Stimulated activated CD4-positive, alpha-beta T cell treated with anti-CD3 and anti-CD28 coated beads, Interleukin-2, amount 100 ng/mL, for 48 hours (primary cell): ENCODE data around the gene MLKL.
"Not testable (repeated sequence)": the region's sequence is repeated elsewhere in the genome, so short reads cannot be mapped to it uniquely, and the experiment has no call there.

Experiments
- DNase-seq, 2 donors: peaks; one replicate each; pipeline ENCODE4 v3.0.0-alpha.2; 2020

MLKL gene

GRCh38 chr16:74695450-74696422 lies 4.9 kb downstream of the MLKL start:
- DNase-seq = peak; percentile 39 to 52

DNA sequence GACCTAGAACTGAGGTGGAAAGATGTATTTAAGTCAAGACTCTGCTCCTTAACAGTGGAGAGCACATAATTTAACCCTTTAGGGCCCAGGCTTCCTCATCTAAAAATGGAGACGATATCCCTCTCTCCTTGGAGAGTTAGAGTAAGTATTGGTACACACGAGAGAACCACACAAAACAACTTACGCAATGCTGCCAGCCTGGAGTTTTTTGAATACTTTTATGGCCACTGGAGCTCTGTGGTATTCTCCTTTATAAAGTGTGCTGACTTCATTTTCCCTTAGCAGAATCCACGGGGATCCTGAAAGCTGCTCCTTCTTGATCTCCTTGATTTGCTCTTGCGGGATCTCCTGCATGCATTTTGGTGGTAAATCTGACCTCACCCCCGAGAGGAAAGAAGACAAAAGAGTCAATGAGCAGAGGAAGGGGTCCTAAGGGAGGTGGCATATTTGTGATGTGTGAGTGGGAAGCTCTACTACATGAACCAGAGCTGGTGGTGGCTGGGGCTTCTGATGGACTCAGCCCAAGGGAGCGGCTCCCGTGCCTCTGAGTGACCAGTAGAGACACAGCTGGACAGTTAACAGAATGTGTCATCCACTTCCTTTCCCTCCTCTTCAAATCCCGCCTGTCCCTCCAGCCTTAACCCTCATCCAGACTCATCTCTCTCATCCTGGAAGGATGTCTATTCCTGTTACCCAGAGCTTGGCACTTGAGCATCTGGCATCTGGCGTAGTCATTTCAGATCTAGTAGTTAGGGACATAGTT lies 9.4 kb downstream of the MLKL start:
- DNase-seq = no peak

DNA sequence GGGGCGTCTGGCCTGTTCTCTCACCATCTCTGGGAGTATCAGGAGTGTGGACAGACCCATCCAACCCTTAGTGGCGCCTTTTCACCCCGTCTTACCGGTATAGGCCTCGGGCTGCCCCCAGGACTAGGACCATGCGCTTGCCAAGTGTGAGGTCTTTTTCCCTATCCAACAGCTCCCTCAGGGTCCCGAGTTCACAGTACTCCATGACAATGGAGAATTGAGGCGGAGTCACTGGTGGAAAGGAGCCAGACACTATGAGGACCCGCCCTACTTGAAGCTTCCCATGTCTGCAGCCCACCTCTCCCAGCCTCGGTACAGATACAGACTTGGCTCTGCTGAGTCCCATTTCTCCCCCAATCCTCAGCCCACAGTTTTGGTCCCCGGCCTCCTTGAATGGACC lies 18.1 kb downstream of the MLKL start:
- no peak for DNase-seq

DNA sequence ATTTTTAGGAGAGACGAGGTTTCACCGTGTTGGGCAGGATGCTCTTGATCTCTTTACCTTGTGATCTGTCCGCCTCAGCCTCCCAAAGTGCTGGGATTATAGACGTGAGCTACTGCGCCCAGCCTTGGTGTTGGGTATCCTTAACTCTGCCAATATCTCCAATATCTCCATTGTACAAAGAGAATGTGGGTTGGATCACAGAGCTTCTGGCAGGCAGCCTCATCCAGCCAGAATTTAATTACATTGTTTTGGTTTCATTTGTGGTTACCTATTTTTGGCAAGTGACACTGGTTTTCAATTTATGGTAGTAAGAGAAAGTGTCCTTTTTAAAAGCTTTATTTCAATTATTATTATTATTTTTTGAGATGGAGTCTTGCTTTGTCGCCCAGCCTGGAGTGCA lies 20.0 kb downstream of the MLKL start:
- no peak for DNase-seq

- DNase-seq = no peak
Observed at GRCh38 chr16:74679983-74680382, 20.7 kb downstream of the MLKL start.

GRCh38 chr16:74677868-74678267 lies 22.8 kb downstream of the MLKL start:
- no peak for DNase-seq

- DNase-seq = no peak
Observed at GRCh38 chr16:74673876-74674275, 26.8 kb downstream of the MLKL start.

DNA sequence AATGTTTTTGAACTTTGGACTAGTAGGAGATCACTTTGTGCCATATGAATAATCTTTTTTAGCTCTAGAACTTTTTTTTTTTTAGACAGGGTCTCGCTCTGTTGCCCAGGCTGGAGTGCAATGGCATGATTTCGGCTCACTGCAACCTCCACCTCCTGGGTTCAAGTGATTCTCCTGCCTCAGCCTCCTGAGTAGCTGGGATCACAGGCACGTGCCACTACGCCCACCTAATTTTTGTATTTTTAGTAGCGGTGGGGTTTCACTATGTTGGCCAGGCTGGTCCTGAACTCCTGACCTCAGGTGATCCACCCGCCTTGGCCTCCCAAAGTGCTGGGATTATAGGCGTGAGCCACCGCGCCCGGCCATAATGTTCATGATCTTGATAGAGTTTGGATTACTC lies 31.8 kb downstream of the MLKL start:
- DNase-seq = not testable (repeated sequence)

DNA sequence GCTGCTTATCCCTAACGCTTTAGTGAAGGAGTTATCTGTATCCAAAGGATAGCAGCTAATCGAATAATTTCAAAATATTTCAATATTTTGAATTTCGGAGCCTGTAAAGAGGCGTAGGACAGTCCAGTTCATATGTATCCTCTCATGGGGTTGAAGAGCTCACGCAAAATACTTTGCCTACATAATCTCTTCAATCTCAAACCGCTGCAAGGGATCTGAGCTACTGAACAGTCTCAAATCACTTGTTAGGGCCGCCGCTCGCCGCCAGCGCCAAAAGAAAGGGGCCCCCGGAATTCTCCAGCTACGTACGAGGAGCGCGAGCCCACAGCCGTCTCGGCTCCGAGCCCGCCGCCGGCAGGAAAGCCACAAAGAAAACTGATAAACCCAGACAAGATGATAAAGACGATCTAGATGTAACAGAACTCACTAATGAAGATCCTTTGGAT lies 33.4 kb downstream of the MLKL start:
- peak; percentile 28 to 44 for DNase-seq

GRCh38 chr16:74666425-74667254 lies 34.0 kb downstream of the MLKL start, which contains the start of gene RFWD3:
Gene RFWD3 (minus strand): TSS chr16:74666877. CDS start chr16:74661449, 5,428 bp downstream.
- peak; percentile 89 to 90 for DNase-seq

GRCh38 chr16:74666010-74666421 lies 34.6 kb downstream of the MLKL start:
- no peak for DNase-seq

- DNase-seq = no peak
Observed at GRCh38 chr16:74661064-74661463, 39.6 kb downstream of the MLKL start.

DNA sequence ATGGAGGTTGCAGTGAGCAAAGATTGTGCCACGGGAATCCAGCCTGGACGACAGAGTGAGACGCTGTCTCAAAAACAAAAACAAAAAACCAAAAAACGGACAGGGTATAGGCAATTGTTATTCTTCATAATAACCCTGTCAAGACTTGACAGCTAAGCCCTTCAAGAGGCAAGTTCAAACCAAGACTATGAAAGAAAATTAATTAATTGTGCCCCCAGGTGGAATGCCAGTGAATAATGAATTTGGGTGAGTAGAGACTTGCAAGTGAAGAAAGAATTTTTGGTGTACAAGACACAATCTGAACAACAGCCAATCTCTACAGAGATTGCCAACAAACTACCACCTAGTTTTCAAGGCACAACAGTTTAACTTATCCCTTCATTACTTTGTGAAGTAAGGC lies 40.3 kb downstream of the MLKL start:
- DNase-seq = no peak

DNA sequence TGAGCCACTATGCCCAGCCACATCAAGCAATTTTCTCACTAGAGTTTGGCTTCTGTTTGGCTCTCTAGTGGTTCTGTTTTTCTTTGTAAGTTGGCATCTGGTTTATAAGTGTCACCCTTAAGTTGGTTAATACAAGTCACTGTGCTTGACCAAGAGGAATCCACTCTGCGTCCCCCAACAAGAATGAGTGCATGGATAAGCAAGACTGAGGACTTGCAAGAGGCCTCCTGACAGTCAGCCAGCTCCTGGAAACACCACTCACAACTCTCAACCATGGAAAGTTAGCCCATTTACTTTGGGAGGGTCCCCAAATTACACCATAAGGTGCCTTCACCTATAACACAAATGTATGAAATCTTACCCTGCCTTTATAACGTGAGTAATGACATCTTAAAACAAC lies 41.6 kb downstream of the MLKL start:
- DNase-seq = no peak

DNA sequence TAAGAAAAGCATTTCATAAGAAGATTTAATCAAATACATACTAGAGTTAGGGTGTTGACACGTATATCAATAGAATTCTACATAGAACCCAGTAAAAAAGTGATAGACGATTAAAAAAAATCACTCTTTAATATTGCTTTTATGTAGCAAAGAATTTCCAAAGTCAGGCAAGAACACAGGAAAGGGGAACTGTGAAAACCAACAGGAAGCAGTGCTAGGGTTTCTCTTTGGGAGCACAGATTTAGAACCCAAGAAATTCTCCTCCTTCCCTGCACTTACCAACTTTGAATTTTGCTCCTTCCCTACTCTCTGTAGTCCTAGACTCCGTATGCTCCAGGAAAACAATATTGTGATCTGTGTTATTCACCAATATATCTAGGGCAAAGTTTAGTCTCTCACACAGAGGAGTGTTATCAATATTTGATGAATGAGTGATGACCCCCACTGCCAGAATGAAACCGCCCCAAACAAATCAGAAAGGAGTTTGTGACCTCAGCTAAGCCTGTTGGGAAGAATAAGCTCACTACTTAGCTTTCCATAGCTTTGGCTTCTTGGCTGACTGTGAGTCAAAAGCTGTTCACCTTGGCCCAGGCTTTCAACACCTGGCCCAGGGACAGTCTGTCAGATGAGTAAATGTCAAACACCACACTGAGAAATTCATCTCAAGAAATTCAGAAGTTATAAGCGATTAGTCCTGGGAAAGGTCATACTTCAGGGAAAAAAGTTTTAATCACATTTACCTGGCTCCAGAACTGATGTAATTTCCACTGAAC lies 42.6 kb downstream of the MLKL start:
- DNase-seq = no peak

- DNase-seq = no peak
Observed at GRCh38 chr16:74654536-74655050, 46.1 kb downstream of the MLKL start.

DNA sequence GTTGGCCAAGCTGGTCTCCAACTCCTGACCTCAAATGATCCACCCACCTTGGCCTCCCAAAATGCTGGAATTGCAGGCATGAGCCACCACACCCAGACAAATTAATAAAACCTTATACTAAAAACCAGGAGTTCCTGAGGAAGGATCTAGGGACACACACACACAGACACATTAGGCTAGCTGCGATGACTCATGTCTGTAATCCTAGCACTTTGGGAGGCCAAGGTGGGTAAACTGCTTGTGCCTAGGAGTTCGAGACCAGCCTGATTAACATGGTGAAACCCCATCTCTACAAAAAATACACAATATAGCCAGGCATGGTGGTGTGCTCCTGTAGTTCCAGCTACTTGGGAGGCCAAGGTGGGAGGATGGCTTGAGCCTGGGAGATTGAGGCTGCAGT lies 47.8 kb downstream of the MLKL start:
- DNase-seq = not testable (repeated sequence)

DNA sequence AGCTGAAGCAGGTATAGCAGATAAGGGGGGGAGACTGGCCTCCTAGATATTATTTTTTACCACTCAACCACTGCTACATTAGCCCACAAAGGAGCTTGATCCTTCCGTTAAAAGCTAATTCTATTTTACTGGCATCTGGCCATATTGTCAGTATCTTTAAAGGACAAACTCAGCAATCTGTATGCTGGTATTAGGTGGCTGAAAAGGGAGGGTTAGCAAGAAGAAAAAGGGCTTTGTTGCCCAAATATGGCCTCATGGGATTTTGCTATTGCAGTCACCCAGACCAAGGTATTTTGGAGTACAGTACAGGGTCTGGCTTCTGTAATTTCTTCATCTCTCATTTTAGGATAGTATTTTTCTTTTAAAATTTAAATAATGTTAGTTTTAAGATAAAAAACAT lies 48.4 kb downstream of the MLKL start:
- no peak for DNase-seq

- DNase-seq = no peak
Observed at GRCh38 chr16:74651841-74652240, 48.8 kb downstream of the MLKL start.

DNA sequence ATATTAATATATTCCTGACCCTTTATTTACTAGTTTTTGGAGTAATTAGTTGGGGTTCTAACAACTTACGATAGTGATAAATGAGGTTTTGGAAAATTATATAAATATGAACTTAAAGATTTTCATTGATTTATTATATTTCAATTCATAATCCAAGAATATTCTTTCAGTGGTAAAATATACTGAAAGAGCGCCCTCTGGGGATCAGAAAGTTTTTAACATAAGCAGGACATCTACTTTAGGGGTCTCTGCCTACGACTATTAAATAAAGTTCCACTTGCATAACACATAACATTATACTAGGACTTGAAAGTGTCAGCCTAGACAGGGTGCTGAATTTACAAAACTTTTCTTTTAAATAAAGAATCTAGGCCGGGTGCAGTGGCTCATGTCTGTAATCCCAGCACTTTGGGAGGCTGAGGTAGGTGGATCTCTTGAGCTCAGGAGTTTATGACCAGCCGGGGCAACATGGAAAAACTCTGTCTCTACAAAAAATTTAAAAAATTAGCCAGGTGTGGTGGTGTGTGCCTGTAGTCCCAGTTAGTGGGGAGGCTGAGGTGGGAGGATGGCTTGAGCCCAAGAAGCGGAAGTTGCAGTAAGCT lies 49.6 kb downstream of the MLKL start:
- DNase-seq = no peak

- no peak for DNase-seq
Observed at GRCh38 chr16:74649839-74650504, 50.7 kb downstream of the MLKL start.
